Activated CD4-positive, alpha-beta T cell treated with anti-CD3 and anti-CD28 coated beads for 1 hour (primary cell): ENCODE data around the gene TIGAR.

Experiments
- DNase-seq: peaks from one replicate; pipeline ENCODE4 v3.0.0-alpha.2; 2020

Gene TIGAR

GRCh38 chr12:4307593-4308333 lies 13.2 kb upstream of the TIGAR start:
- no peak for DNase-seq

DNA sequence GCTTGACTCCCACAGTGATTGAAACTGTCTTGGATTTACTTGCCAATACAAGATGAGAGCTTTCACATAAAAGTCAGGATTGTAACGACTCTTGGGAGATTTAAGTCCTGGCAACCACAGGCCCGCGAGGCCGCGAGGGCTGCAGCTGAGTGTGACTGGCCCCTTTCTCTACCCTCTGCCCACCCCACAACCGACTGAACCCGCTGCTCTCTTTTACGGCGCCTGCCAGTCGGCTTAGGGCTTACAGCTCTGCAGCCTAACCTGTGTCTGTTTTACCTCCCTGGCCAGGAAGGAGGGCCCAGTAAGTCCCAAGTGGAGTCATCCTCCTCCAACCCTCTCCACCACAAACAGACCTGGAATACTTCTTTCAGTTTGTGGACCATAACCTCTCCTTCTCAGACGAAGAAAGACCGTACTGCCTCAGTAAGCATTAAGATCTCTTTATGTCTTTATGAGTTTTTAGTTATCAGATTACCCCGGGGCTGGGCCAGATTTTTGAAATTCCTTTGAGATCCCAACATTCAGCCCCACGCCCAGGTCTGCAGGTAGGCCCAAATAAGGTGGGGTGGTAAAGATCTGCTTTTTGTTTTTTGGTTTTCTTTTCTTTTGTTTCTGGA lies 12.6 kb upstream of the TIGAR start:
- no peak for DNase-seq

- DNase-seq, result no peak
Measured at GRCh38 chr12:4311776-4312175, 9.2 kb upstream of the TIGAR start.

DNA sequence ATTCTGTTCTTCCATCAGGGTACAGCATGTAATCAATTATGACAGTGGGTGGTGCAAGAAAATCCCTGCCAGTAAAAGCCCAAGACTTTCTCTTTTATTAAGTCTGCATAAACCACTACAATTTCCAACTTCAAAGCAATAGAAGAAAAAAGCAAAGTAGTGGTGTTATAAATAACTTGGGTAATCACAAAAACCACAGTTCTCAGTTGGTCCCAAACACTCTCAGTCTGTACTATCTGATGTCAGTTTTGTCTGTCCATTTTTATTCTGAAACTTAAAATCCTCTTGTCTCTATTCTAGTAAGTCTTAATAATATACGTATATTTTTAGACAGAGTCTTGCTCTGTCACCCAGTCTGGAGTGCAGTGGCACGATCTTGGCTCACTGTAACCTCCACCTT lies 8.8 kb upstream of the TIGAR start:
- DNase-seq, result no peak

DNA sequence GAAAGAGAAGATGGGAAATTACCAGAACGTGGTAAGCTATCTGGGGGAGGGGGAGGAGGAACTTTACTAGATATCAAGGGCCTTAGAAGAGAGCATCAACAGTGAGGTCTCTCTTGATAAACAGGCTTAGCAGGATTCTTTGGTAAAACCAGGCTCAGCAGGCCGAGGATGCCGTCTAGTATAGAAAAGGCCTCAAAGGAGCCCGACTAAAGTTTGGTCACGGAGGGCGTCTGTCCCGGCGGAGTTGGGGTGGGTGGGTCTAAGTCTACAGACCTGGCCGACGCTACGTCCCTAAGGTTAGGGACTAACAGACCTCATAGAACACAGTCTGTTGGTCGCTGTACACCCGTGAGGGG lies 538 bp upstream of the TIGAR start:
- no peak for DNase-seq

- DNase-seq, result no peak
Measured at GRCh38 chr12:4322726-4323125, 1.7 kb downstream of the TIGAR start.

DNA sequence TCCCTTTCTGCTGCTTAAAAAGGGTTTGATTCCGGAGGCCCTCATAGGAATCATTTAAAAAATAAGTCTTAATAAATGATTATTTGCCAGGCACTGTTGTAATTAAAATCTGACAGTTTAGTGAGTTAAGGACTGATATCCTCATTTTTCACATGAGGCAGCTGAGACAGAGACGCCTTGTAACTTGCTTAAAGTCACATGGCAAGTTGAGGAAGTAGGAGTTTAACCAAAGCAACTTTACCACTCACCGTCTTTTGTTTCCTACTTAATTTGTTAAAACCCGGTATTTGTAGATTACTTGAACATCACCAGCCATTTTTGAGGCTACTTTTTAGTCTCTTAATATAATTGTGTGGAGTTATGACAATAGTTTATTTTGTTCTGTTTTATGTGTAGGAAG lies 2.4 kb downstream of the TIGAR start:
- no peak for DNase-seq

GRCh38 chr12:4324366-4324765 lies 3.4 kb downstream of the TIGAR start:
- no peak for DNase-seq

DNA sequence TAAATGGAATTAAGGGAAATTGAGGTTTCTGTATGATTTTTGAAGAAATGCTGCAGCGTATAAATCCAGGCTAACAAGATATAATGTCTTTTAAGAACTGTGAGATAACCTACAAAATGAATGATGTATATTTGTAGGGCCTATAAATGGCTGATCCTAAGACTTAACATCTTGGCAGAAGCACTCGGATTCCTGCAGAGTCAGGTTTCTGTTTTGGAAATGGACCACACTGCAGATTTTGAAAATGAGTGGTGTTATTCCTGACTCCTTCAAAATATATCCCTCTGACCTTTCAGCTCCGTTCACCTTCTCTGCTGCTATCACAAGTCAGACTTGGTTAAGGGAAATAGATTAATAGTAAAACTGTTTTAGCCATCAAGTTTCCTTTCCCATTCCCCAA lies 5.0 kb downstream of the TIGAR start:
- DNase-seq, result no peak

DNA sequence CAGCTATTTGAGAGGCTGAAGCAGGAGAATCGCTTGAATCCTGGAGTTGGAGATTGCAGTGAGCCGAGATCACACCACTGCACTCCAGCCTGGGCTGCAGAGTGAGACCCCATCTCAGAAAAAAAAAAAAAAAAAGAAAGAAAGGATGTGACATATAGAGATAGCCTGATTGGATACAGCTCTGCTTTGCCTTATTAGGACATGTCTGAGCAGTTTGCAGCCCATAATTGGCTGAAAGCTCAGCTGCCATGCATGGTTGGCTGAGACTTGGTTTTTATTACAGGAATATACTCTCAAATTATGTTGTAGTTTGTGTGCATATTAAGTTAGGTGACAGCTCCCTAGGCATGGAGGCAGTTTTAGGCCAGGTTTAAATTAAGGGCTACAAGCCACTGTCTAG lies 6.3 kb downstream of the TIGAR start:
- no peak for DNase-seq

DNA sequence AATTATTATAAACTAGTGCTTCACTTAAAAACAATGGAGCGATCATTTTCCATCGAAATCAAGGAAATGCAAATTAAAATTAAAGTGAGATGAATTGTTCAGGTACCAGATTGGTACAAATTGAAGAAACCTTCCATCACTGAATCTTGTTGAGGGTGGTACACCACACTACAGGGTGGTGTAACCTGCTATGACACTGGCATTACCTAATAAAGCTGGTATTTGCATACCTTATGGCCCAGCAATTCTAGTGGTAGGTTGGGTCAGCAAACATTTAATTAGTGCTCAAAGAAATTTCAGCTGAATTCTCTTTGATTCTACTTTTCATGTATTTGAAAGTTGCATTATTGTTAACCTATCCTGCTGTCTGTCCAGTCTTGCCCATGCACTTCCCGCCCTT lies 9.2 kb downstream of the TIGAR start:
- no peak for DNase-seq

GRCh38 chr12:4331221-4331620 lies 10.2 kb downstream of the TIGAR start:
- DNase-seq, result no peak

- DNase-seq, result no peak
Measured at GRCh38 chr12:4331842-4332241, 10.8 kb downstream of the TIGAR start.

DNA sequence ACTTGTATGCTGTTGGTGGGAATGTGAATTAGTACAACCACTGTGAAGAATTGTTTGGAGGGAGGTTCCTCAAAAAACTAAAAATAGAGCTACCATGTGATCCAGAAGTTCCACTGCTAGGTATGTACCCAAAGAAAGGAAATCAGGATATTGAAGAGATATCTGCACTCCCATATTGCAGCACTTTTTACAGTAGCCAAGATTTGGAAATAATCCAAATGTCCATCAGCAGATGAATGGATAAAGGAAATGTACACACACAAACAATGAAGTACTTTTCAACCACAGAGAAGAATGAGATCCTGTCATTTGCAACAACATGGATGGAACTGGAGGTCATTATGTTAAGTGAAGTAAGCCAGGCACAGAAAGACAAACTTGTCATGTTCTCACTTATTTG lies 25.9 kb downstream of the TIGAR start:
- DNase-seq, result no peak

- DNase-seq, result no peak
Measured at GRCh38 chr12:4353785-4354208, 32.8 kb downstream of the TIGAR start.

DNA sequence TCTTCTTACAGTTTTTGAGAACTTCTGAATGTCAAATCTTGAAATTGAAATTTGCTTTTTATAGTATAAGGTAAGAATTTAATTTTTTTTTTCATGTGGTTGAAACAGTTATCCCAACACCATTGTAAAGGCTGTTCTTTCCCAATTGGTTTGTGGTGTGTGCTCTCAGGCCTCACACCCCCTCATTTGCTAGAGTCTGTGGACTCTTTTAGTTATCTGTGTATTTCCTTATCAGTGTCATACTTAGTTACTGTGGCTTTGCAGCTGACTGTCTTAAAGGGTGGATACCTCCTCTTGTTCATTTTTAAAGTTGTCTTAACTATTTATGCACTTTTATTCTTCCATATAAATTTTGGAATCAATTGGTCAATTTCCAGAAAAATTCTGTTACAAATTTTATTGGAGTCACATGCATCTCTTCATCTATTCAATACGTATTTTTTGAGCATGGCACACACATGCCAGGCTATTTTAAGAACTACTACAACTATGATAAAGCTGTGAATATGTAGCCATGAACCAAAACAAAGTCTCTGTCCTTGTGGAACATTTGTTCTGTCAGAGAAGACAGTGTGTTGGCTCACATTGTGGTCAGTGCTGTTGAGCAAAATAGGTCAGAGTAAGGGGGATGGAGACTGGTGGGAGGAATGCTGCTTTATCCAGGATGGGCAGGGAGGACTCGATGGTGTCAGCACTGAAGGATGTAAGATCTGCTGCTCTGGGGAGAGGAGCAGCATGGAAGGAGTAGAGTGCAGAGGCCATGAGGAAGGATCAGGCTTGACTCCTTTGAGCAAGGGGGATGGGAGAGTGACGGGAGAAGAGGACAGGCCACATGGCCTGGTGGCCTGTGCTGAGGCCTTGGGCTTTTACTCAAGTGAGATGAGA lies 34.4 kb downstream of the TIGAR start:
- no peak for DNase-seq

DNA sequence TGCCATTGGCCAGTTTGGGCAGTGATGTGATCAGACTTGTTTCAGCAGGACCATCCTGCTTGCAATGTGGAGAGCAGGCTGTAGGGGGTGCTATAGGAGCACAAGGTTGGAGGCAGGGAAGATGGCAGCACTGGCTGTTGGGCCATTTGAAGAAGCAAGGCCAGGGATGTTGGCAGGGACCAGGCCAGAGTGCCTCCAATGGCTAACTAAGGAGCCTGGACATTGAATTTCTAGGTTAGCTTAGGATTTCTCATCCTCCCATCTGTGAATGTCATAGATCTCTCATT lies 35.0 kb downstream of the TIGAR start:
- DNase-seq, result no peak

DNA sequence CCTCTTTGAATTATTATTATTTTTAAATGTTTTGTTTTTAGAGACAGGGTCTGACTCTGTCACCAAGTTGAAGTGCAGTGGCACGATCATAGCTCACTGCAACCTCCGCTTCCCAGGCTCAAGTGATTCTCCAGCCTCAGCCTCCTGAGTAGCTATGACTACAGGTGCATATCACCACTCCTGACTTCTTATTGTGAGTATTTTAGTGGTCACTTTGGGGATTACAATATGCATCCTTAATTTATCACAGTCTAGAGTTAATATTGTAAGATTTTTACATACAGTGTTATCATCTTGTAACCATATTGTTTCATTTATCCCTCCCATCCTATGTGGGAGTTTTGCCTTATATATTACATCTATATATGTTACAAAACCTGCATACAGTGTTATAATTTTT lies 45.1 kb downstream of the TIGAR start:
- no peak for DNase-seq

- no peak for DNase-seq
Measured at GRCh38 chr12:4369548-4369947, 48.5 kb downstream of the TIGAR start.

DNA sequence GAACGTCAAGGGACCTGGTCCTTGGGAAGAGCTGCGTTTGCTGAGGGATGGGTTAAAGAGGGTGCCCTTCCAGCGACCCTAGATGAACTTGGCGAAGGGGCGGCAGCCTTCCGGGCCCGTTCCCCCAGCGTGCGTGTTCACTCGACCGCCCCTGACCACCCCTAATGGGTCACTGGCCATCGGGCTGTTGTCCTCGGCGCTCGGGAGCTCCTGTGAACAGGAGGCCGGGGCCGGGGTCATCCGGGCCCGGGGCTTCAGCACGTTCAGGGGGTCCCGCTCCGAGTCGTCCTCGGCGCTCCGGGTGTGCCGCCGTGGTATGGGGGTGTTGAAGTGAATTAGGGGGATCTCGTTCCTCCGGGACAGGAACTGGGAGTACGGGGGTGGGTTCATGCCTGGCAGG lies 49.3 kb downstream of the TIGAR start:
- no peak for DNase-seq

GRCh38 chr12:4372653-4373052 lies 51.6 kb downstream of the TIGAR start:
- DNase-seq, result no peak

DNA sequence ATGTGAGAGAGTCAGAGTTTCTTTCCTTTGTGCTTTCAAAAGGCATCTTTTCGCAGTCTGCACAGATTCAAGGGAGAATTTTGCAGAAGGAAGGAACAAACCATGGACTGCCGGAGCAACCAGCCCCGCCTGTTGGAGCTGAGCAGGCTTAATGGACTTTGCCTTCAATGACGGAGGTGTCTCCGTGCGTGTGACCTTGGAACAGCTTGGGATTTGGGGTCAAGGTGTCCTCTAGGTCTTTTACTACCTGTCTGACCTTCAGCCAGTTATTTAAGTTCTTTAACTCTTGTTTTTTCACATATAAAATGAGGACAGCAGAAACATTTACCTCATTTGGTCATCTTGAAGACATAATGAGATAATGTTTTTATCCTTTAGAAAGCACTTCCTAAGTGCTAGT lies 54.4 kb downstream of the TIGAR start:
- no peak for DNase-seq

- DNase-seq, result no peak
Measured at GRCh38 chr12:4378772-4379171, 57.8 kb downstream of the TIGAR start.

DNA sequence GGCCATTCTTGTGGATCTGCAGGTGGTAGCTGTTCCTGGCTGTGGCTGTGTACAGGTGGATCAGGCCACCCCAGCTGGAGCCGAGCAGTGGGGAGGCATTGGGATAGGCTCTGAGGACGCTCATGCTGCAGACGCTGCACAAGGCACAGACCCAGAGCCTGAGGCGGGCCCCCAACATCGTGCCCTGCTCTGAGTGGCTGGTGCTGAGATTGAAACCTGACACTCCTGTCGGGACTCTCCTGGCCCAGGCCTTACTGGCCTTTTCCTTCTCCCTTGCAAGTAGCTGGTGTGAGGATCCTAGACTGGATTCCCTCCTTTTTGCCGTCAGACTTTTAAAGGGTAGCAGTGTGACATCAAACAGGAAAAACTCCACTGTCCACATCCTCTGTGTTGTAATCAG lies 58.4 kb downstream of the TIGAR start, which contains the start of gene FGF23:
Gene FGF23, minus strand, starts transcription at position 308 of the 400 bp plus-strand sequence. Its CDS starts 130 bp downstream, at position 178.
- DNase-seq, result no peak
